Endodermal cell (in vitro differentiated cells): ENCODE data around the gene NEDD9. TPM values are rescaled to one million over a fixed set of nuclear protein-coding genes. Genes with fewer than 3 reads are reported as not detected.

Experiments used
- DNase-seq: peaks from one replicate; pipeline ENCODE4 v3.0.0-alpha.2; 2017
- H3K27ac ChIP-seq: 2 replicates; pipeline ENCODE4 v1.5.1; 2013; ENCODE audit warnings: mild to moderate bottlenecking, low read depth, low read length, moderate library complexity
- H3K27me3 ChIP-seq: 2 replicates; pipeline ENCODE4 v1.6.1; 2013; ENCODE audit warnings: mild to moderate bottlenecking, low read length, moderate library complexity; ENCODE audit not compliant: insufficient read depth, control insufficient read depth, poor library complexity, severe bottlenecking
- H3K36me3 ChIP-seq: 2 replicates; pipeline ENCODE4 v1.7.0; 2013; ENCODE audit warnings: mild to moderate bottlenecking, low read length, moderate library complexity; ENCODE audit not compliant: control insufficient read depth, insufficient read depth
- H3K4me1 ChIP-seq: one replicate; pipeline ENCODE4 v1.7.0; 2013; ENCODE audit warnings: low read length; ENCODE audit not compliant: control insufficient read depth, insufficient read depth
- H3K4me3 ChIP-seq: 2 replicates; pipeline ENCODE4 v1.5.1; 2013; ENCODE audit warnings: mild to moderate bottlenecking, low read length, moderate library complexity
- H3K9ac ChIP-seq: 2 replicates; pipeline ENCODE4 v1.6.1; 2013; ENCODE audit warnings: mild to moderate bottlenecking, low read length, moderate library complexity; ENCODE audit not compliant: poor library complexity, severe bottlenecking; ENCODE audit errors: extremely low read depth
- H3K9me3 ChIP-seq: 2 replicates; pipeline ENCODE4 v1.6.1; 2013; ENCODE audit warnings: mild to moderate bottlenecking, low read length, moderate library complexity; ENCODE audit not compliant: control insufficient read depth
- H3K27ac Mint-ChIP-seq: 2 replicates; pipeline ENCODE4 v1.8.0; 2020; ENCODE audit warnings: mixed read lengths
- H3K27me3 Mint-ChIP-seq: 2 replicates; pipeline ENCODE4 v1.8.0; 2021; ENCODE audit warnings: mild to moderate bottlenecking, mixed read lengths; ENCODE audit not compliant: insufficient read depth
- H3K36me3 Mint-ChIP-seq: 2 replicates; pipeline ENCODE4 v1.8.0; 2020; ENCODE audit warnings: low read depth, mixed read lengths
- H3K4me1 Mint-ChIP-seq: 2 replicates; pipeline ENCODE4 v1.8.0; 2020; ENCODE audit warnings: mixed read lengths
- H3K4me3 Mint-ChIP-seq: 2 replicates; pipeline ENCODE4 v1.8.0; 2020; ENCODE audit warnings: mild to moderate bottlenecking, moderate library complexity, mixed read lengths
- H3K9me3 Mint-ChIP-seq: 2 replicates; pipeline ENCODE4 v1.8.0; 2020; ENCODE audit warnings: mild to moderate bottlenecking, mixed read lengths
- WGBS, 2 experiments: methylation state at CpG; one replicate each; pipeline versions ENCODE4 v1.1.5 to v1.1.7; 2013; ENCODE audit warnings: missing lambda C conversion rate in 2 of 2, mixed read lengths in 1 of 2; ENCODE audit not compliant: insufficient coverage in 1 of 2, insufficient read length in 1 of 2; 5-methylcytosine and 5-hydroxymethylcytosine counted together
- total RNA-seq, 2 donors: library from RNA; stranded (reverse); fragmentation: NEBNext Ultra II Directional in 1 of 2; extraction: Animal tissue kit (Norgen Biotek cat#: 25700) in 1 of 2; gene quantifications; 2 replicates in 1 of 2; 3 replicates in 1 of 2; pipeline ENCODE4 v1.2.1, GENCODE V29; 2021
- TF ChIP-seq, protein P1 (sequence below): fragments of 200-600 bp; sonication (generic); conservative IDR thresholded peaks from 2 replicates; pipeline ENCODE4 v1.5.0; 2021; ENCODE audit warnings: antibody characterized with exemption, mild to moderate bottlenecking

Gene NEDD9
- total RNA-seq, 2 donors from 2014 or later: 1.7 to 7.4 TPM

DNA sequence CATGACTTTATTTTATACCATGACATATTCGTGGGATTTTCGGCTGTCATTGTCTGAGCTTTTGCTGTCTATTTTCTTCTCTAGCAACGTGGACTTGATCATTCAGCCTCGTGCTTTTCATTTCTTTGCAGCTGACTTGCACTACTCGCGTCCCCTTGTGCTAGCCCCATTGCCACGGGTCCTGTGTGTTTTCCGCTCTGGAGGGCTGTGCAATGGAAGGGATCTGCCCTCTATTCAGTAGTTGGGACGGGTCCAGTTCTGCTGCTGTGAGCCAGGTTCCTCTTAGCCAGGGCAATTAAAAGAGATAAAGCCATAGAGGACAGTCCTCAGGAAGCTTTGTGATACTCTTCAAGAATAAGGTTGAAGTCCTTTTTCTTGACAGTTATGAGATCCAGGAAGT lies 17.6 kb downstream of the NEDD9 start:
- no peaks in the 10 kb centered on the region for H3K27me3 ChIP-seq
- Mint-ChIP-seq H3K36me3 (peaks cover 9% of the 10 kb centered on the region), H3K27ac (no peak overlapping the region), H3K4me3 (no peak overlapping the region), H3K27me3 (peaks cover 5% of the 10 kb centered on the region), H3K9me3 (no peaks in the 10 kb centered on the region), H3K4me1 (peaks cover 67% of the 10 kb centered on the region)
- TF ChIP-seq, protein P1, sequence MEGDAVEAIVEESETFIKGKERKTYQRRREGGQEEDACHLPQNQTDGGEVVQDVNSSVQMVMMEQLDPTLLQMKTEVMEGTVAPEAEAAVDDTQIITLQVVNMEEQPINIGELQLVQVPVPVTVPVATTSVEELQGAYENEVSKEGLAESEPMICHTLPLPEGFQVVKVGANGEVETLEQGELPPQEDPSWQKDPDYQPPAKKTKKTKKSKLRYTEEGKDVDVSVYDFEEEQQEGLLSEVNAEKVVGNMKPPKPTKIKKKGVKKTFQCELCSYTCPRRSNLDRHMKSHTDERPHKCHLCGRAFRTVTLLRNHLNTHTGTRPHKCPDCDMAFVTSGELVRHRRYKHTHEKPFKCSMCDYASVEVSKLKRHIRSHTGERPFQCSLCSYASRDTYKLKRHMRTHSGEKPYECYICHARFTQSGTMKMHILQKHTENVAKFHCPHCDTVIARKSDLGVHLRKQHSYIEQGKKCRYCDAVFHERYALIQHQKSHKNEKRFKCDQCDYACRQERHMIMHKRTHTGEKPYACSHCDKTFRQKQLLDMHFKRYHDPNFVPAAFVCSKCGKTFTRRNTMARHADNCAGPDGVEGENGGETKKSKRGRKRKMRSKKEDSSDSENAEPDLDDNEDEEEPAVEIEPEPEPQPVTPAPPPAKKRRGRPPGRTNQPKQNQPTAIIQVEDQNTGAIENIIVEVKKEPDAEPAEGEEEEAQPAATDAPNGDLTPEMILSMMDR: no peak
- H3K4me1 ChIP-seq: peaks cover 27% of the 10 kb centered on the region
- H3K9ac ChIP-seq: no peak overlapping the region
- no peak overlapping the region for H3K4me3 ChIP-seq
- H3K36me3 ChIP-seq: peaks cover 50% of the 10 kb centered on the region
- H3K27ac ChIP-seq: no peak overlapping the region
- no peak for DNase-seq
- H3K9me3 ChIP-seq: no peaks in the 10 kb centered on the region
- WGBS, 2 experiments: 92 to 95% methylated on average over 9 of the region's 9 CpGs

DNA sequence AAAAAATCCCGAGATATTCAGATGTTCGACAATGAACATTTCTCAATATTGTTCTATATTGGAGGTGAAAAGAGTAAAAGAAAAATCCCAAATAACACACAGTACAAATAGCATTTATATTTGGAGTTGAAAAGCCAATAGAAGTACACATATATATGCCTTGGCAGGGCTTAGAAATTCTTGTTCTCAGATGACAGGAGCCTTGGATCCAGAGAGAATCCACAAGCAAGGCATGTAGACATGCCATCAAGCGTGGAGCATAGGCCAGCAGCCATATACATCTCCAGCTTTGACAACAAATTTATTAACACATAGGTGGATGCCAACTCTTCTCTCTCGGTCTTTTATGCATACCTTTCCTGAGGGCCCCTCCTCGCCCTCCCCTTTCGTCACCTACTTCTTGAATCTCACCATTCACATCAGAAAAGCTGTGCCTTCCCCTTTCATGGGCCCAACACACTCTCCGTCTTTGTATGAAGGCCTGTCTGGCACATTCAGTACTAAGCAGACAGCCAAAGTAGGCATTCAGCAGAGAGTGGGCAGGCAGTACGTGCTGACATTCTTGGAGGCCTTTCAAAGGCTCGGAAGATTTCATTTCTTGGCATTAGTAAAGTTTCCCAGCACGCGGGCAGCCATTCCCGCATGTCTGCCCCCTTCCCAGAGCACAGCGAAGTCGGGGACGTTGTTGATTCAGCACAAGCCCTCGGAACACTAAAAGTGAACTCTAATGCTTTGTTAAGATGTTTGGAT lies 18.2 kb downstream of the NEDD9 start:
- Histone ChIP-seq H3K36me3 (peaks cover 51% of the 10 kb centered on the region), H3K4me3 (no peak overlapping the region), H3K27me3 (no peaks in the 10 kb centered on the region), H3K9me3 (no peaks in the 10 kb centered on the region), H3K9ac (no peak overlapping the region), H3K4me1 (peaks cover 24% of the 10 kb centered on the region), H3K27ac (no peak overlapping the region)
- H3K9me3 Mint-ChIP-seq: no peaks in the 10 kb centered on the region
- H3K27me3 Mint-ChIP-seq: peaks cover 5% of the 10 kb centered on the region
- H3K4me3 Mint-ChIP-seq: no peak overlapping the region
- WGBS, 2 experiments: 90 to 96% methylated on average over 11 to 14 of the region's 16 CpGs
- H3K27ac Mint-ChIP-seq: no peak overlapping the region
- H3K36me3 Mint-ChIP-seq: peaks cover 9% of the 10 kb centered on the region
- DNase-seq: no peak
- H3K4me1 Mint-ChIP-seq: peaks cover 68% of the 10 kb centered on the region
- TF ChIP-seq, protein P1: no peak

DNA sequence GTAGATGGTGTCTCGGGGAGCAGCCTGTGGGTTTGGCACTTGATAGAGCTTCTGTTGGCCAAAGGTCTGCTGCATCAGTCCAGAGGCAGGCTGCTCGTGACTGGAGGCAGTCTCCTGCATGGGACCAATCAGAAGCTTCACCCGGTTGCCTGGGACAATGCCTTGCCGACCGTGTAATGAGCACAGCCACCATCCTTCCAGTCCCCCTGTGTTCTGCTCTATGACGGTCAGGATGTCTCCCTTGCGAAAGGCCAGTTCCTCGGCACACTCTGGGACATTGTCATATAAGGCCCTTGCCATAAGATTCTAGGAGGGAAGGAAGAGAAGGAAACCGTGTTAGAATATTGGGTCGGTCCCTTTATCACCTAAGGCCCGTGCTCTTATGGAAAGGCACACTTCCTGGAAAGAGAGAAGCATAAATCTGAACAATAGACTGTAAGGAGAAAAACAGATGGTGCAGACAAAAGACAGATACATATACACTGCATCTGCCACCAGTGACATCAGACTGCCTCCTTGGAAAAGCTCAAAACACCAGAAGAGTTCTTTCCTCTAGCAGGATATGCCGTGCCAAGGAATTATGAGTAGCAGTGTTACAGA lies 18.9 kb downstream of the NEDD9 start:
- no peak overlapping the region for H3K27ac Mint-ChIP-seq
- Histone ChIP-seq H3K36me3 (peaks cover 57% of the 10 kb centered on the region), H3K27me3 (no peaks in the 10 kb centered on the region), H3K9ac (no peak overlapping the region), H3K4me1 (peaks cover 16% of the 10 kb centered on the region), H3K27ac (peak overlapping the region; percentile 40), H3K4me3 (no peak overlapping the region), H3K9me3 (no peaks in the 10 kb centered on the region)
- peaks cover 9% of the 10 kb centered on the region for H3K36me3 Mint-ChIP-seq
- peaks cover 5% of the 10 kb centered on the region for H3K27me3 Mint-ChIP-seq
- H3K4me3 Mint-ChIP-seq: no peak overlapping the region
- H3K9me3 Mint-ChIP-seq: no peaks in the 10 kb centered on the region
- no peak for DNase-seq
- peaks cover 63% of the 10 kb centered on the region for H3K4me1 Mint-ChIP-seq
- 93 to 96% methylated on average over 5 to 12 of the region's 12 CpGs for WGBS, 2 experiments
- TF ChIP-seq, protein P1: no peak
